H9 (cell line): ENCODE data around the gene HHAT. TPM values are rescaled to one million over a fixed set of nuclear protein-coding genes. Genes with fewer than 3 reads are reported as not detected.

Experiments
- DNase-seq: peaks from one replicate; pipeline ENCODE4 v3.0.0-alpha.2; 2017
- H2AFZ ChIP-seq: one replicate; pipeline ENCODE4 v1.6.1; 2013; ENCODE audit warnings: mild to moderate bottlenecking, low read length, control low read depth, moderate library complexity
- H2AK5ac ChIP-seq: 2 replicates; pipeline ENCODE4 v1.6.1; 2013; ENCODE audit warnings: low read length, control low read depth, mixed read lengths; ENCODE audit not compliant: insufficient read length
- H2BK120ac ChIP-seq: one replicate; pipeline ENCODE4 v1.6.1; 2013; ENCODE audit warnings: low read depth, mild to moderate bottlenecking, low read length, control low read depth, inconsistent platforms; ENCODE audit not compliant: poor library complexity, severe bottlenecking
- H2BK12ac ChIP-seq: 2 replicates; pipeline ENCODE4 v1.6.1; 2013; ENCODE audit warnings: low read length, control low read depth, mixed read lengths, low read depth; ENCODE audit not compliant: insufficient read length
- H2BK15ac ChIP-seq: 2 replicates; pipeline ENCODE4 v1.6.1; 2013; ENCODE audit warnings: low read depth, low read length, control low read depth
- H2BK20ac ChIP-seq: one replicate; pipeline ENCODE4 v1.6.1; 2013; ENCODE audit warnings: low read depth, mild to moderate bottlenecking, low read length, control low read depth, inconsistent platforms; ENCODE audit not compliant: poor library complexity, severe bottlenecking
- H2BK5ac ChIP-seq: 2 replicates; pipeline ENCODE4 v1.6.1; 2013; ENCODE audit warnings: low read length, control low read depth, mixed read lengths; ENCODE audit not compliant: insufficient read length
- H3K14ac ChIP-seq: 2 replicates; pipeline ENCODE4 v1.6.1; 2013; ENCODE audit warnings: low read length, control low read depth; ENCODE audit not compliant: insufficient read depth
- H3K18ac ChIP-seq: 2 replicates; pipeline ENCODE4 v1.6.1; 2013; ENCODE audit warnings: low read depth, mild to moderate bottlenecking, mixed read lengths, low read length, control low read depth; ENCODE audit not compliant: insufficient read length
- H3K23ac ChIP-seq: 2 replicates; pipeline ENCODE4 v1.6.1; 2013; ENCODE audit warnings: low read length, control low read depth, mixed read lengths, low read depth; ENCODE audit not compliant: insufficient read length
- H3K23me2 ChIP-seq: 2 replicates; pipeline ENCODE4 v1.6.1; 2013; ENCODE audit warnings: low read depth, mild to moderate bottlenecking, mixed read lengths, low read length, control low read depth; ENCODE audit not compliant: insufficient read length, poor library complexity, severe bottlenecking
- H3K27ac ChIP-seq: 2 replicates; pipeline ENCODE4 v1.5.1; 2013; ENCODE audit warnings: low read length, control low read depth, mixed read lengths, low read depth; ENCODE audit not compliant: insufficient read length
- H3K27me3 ChIP-seq: 2 replicates; pipeline ENCODE4 v1.6.1; 2013; ENCODE audit warnings: low read length, control low read depth, inconsistent platforms; ENCODE audit not compliant: insufficient read depth
- H3K4ac ChIP-seq: 2 replicates; pipeline ENCODE4 v1.6.1; 2013; ENCODE audit warnings: low read depth, mild to moderate bottlenecking, control low read depth, inconsistent platforms, low read length, moderate library complexity
- H3K4me1 ChIP-seq: 2 replicates; pipeline ENCODE4 v1.6.1; 2013; ENCODE audit warnings: low read length, control low read depth, inconsistent platforms; ENCODE audit not compliant: insufficient read depth
- H3K4me2 ChIP-seq: 2 replicates; pipeline ENCODE4 v1.6.1; 2013; ENCODE audit warnings: low read length, control low read depth, mixed read lengths; ENCODE audit not compliant: insufficient read length, insufficient read depth
- H3K56ac ChIP-seq: 2 replicates; pipeline ENCODE4 v1.6.1; 2013; ENCODE audit warnings: low read depth, mild to moderate bottlenecking, mixed read lengths, low read length, control low read depth; ENCODE audit not compliant: insufficient read length
- H3K79me1 ChIP-seq: 2 replicates; pipeline ENCODE4 v1.6.1; 2013; ENCODE audit warnings: low read depth, mild to moderate bottlenecking, moderate library complexity, low read length, control low read depth, inconsistent platforms; ENCODE audit not compliant: insufficient read depth, poor library complexity, severe bottlenecking
- H3K79me2 ChIP-seq: 2 replicates; pipeline ENCODE4 v1.6.1; 2013; ENCODE audit warnings: low read length, control low read depth, inconsistent platforms; ENCODE audit not compliant: insufficient read depth
- H3K9ac ChIP-seq: 2 replicates; pipeline ENCODE4 v1.6.1; 2013; ENCODE audit warnings: low read length, control low read depth, mixed read lengths; ENCODE audit not compliant: insufficient read length; ENCODE audit errors: extremely low read depth
- H3K9me3 ChIP-seq: one replicate; pipeline ENCODE4 v1.6.1; 2013; ENCODE audit warnings: low read depth, low read length, inconsistent platforms; ENCODE audit not compliant: control insufficient read depth
- H3T11ph ChIP-seq: one replicate; pipeline ENCODE4 v1.6.1; 2013; ENCODE audit warnings: mild to moderate bottlenecking, low read length, control low read depth, inconsistent platforms
- H4K20me1 ChIP-seq: one replicate; pipeline ENCODE4 v1.6.1; 2013; ENCODE audit not compliant: control insufficient read depth, insufficient read length, insufficient read depth
- H4K5ac ChIP-seq: 2 replicates; pipeline ENCODE4 v1.6.1; 2013; ENCODE audit warnings: low read depth, mild to moderate bottlenecking, mixed read lengths, low read length, control low read depth; ENCODE audit not compliant: insufficient read length
- H4K8ac ChIP-seq: replicated peaks from 2 replicates; pipeline ENCODE4 v1.6.1; 2013; ENCODE audit warnings: low read length, control low read depth, mixed read lengths, low read depth; ENCODE audit not compliant: insufficient read length
- H4K91ac ChIP-seq: 2 replicates; pipeline ENCODE4 v1.6.1; 2013; ENCODE audit warnings: low read depth, mild to moderate bottlenecking, moderate library complexity, mixed read lengths, low read length, control low read depth; ENCODE audit not compliant: insufficient read length
- H3K27ac Mint-ChIP-seq, 3 experiments: 2 replicates in 2 of 3; 3 replicates in 1 of 3; pipeline ENCODE4 v1.8.0; 2020 to 2021; ENCODE audit warnings: mixed read lengths in 3 of 3, mild to moderate bottlenecking in 1 of 3, moderate library complexity in 1 of 3
- H3K27me3 Mint-ChIP-seq: 2 replicates; pipeline ENCODE4 v1.8.0; 2021; ENCODE audit warnings: low read depth, mild to moderate bottlenecking, moderate library complexity, mixed read lengths
- H3K36me3 Mint-ChIP-seq, 3 experiments: 2 replicates in 2 of 3; 3 replicates in 1 of 3; pipeline ENCODE4 v1.8.0; 2020 to 2021; ENCODE audit warnings: low read depth in 3 of 3, mixed read lengths in 3 of 3; ENCODE audit not compliant: insufficient read depth in 1 of 3
- H3K4me1 Mint-ChIP-seq, 2 experiments: 2 replicates each; pipeline ENCODE4 v1.8.0; 2020; ENCODE audit warnings: mixed read lengths in 2 of 2
- H3K4me3 Mint-ChIP-seq, 2 experiments: 2 replicates in 1 of 2; 3 replicates in 1 of 2; pipeline ENCODE4 v1.8.0; 2020 to 2021; ENCODE audit warnings: mild to moderate bottlenecking in 2 of 2, mixed read lengths in 2 of 2, moderate library complexity in 1 of 2
- H3K9me3 Mint-ChIP-seq, 2 experiments: 2 replicates in 1 of 2; 3 replicates in 1 of 2; pipeline ENCODE4 v1.8.0; 2020; ENCODE audit warnings: mild to moderate bottlenecking in 2 of 2, mixed read lengths in 2 of 2, moderate library complexity in 1 of 2
- CTCF ChIP-seq: fragments of 200-600 bp; sonication (generic); conservative IDR thresholded peaks from 3 replicates; pipeline ENCODE4 v1.8.0; 2021; ENCODE audit warnings: antibody characterized with exemption, mild to moderate bottlenecking
- total RNA-seq: library from RNA; stranded (reverse); gene quantifications from 2 replicates; pipeline ENCODE4 v1.2.1, GENCODE V29; 2021

Gene HHAT
- total RNA-seq, 1 experiment from 2014 or later: 0.48 TPM

GRCh38 chr1:210715072-210715471 is 386.4 kb downstream of the HHAT start:
- Histone ChIP-seq H4K5ac (no peak overlapping the region), H2BK15ac (no peak overlapping the region), H2BK120ac (no peak overlapping the region), H3K9me3 (no peaks in the 10 kb centered on the region), H3K4ac (no peak overlapping the region), H3K9ac (no peak overlapping the region), H3K4me1 (no peaks in the 10 kb centered on the region), H4K20me1 (no peaks in the 10 kb centered on the region), H3T11ph (no peak overlapping the region), H2AFZ (no peak overlapping the region), H3K23me2 (no peaks in the 10 kb centered on the region), H3K14ac (no peak overlapping the region), H2BK20ac (no peak overlapping the region), H3K56ac (no peak overlapping the region), H3K27ac (no peak overlapping the region), H3K4me2 (no peak overlapping the region), H3K27me3 (no peaks in the 10 kb centered on the region), H3K18ac (no peak overlapping the region), H2AK5ac (no peak overlapping the region), H2BK12ac (no peak overlapping the region), H4K8ac (no peak overlapping the region), H3K79me1 (no peaks in the 10 kb centered on the region), H2BK5ac (no peak overlapping the region), H3K23ac (no peak overlapping the region), H3K79me2 (no peaks in the 10 kb centered on the region), H4K91ac (no peak overlapping the region)
- no peak for TF ChIP-seq CTCF
- no peak overlapping the region for H3K4me3 Mint-ChIP-seq
- H3K9me3 Mint-ChIP-seq: no peaks in the 10 kb centered on the region
- DNase-seq: no peak
- H3K4me1 Mint-ChIP-seq: no peaks in the 10 kb centered on the region
- H3K36me3 Mint-ChIP-seq: no peaks in the 10 kb centered on the region
- H3K27ac Mint-ChIP-seq: no peak overlapping the region
- H3K27me3 Mint-ChIP-seq: no peaks in the 10 kb centered on the region; the same call in 1 of the 2 replicates
